Measurements from ENCODE around the gene SCARB1. TPM values are rescaled to one million over a fixed set of nuclear protein-coding genes. Genes with fewer than 3 reads are reported as not detected.

Gene SCARB1
- total and polyA plus RNA-seq, 2 donors (not counting 3 experiments of a cell fraction or from before 2014, with no cell fraction given), result 125 to 141 TPM

DNA sequence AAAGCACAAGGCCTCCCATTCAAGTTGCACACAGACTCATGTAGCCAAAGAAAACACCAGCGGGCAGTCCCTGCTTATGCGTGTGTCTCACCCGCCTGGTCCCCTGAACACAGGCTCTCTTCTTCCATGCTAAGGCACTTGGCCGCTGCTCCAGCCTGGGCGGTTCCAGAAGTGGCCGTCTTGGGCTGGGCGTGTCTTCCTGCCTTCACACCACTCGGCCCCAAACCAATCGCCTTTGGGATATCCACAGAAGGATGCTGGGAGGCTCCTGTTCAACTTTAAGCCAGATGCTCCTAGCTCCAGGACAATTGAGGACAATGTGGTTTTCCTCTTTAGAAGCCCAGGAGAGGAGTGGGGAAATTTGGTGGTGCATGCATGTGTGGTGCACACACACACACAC is 2.2 kb downstream of the SCARB1 start:
- no peaks in the 10 kb centered on the region for H3K36me3 ChIP-seq (ENCODE audit: control insufficient read depth in 2 of 2, extremely low read depth in 1 of 2, insufficient read depth in 2 of 2, low read length in 2 of 2)
- dilution Hi-C loops (cut with MboI; ENCODE audit: extremely low pct_ligation_motif_present, low sequenced_read_pairs) (no loop called here), intact Hi-C loops (cut with micrococcal nuclease) (loop anchor here (1.0 kb wide), 1 partner anchor 78 kb away; no protein-coding TSS in a partner anchor)
- H3K79me2 ChIP-seq (ENCODE audit: control insufficient read depth, insufficient read depth, low read length), result peaks cover 43% of the 10 kb centered on the region
- ChIA-PET POLR2A (no interaction called here), CTCF (no interaction called here)
- peaks cover 24% of the 10 kb centered on the region for H3K4me1 ChIP-seq (ENCODE audit: control insufficient read depth, extremely low read depth, insufficient read depth, low read length)
- TF ChIP-seq POLR2A (IDR thresholded peaks at IDR 0.05; ENCODE audit: low read depth, low read length) (no peak), EZH2 (IDR thresholded peaks at IDR 0.05; ENCODE audit: borderline replicate concordance, low read depth, low read length, severe bottlenecking) (no peak), POLR2AphosphoS5 (IDR thresholded peaks at IDR 0.05; ENCODE audit: insufficient read depth, low read depth, low read length) (no peak), MYC (IDR thresholded peaks at IDR 0.05; ENCODE audit: low read depth, low read length) (no peak)
- TF ChIP-seq, protein P1, sequence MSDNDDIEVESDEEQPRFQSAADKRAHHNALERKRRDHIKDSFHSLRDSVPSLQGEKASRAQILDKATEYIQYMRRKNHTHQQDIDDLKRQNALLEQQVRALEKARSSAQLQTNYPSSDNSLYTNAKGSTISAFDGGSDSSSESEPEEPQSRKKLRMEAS (IDR thresholded peaks at IDR 0.05; ENCODE audit: insufficient read depth, insufficient read length), result no peak
- no peak overlapping the region for H2AFZ ChIP-seq (ENCODE audit: low read depth, low read length)
- no peak overlapping the region for H3K9ac ChIP-seq (replicated peaks; ENCODE audit: extremely low read depth, insufficient read depth, low read length)
- H3K9me1 ChIP-seq (replicated peaks; ENCODE audit: control insufficient read depth, extremely low read depth, insufficient read depth, low read length), result no peaks in the 10 kb centered on the region
- BruUV-seq (replicated peaks), result no TSS peak
- H3K9me3 ChIP-seq (replicated peaks; ENCODE audit: control insufficient read depth, insufficient read depth, low read length), result no peaks in the 10 kb centered on the region
- H3K4me2 ChIP-seq (ENCODE audit: insufficient read depth, low read length), result no peak overlapping the region
- no peaks in the 10 kb centered on the region for H4K20me1 ChIP-seq (replicated peaks; ENCODE audit: control insufficient read depth, extremely low read depth, insufficient read depth, low read length)
- peak; percentile 62 for DNase-seq (ENCODE audit: low read depth, low spot score)
- no peak overlapping the region for H3K27ac ChIP-seq (ENCODE audit: insufficient read depth, low read depth, low read length)
- H3K27me3 ChIP-seq (ENCODE audit: control insufficient read depth in 2 of 2, insufficient read depth in 2 of 2, low read length in 2 of 2), result no peaks in the 10 kb centered on the region
- peak; percentile 94 for FAIRE-seq
- no peak overlapping the region for H3K4me3 ChIP-seq (replicated peaks in 1 of 3; ENCODE audit: insufficient read depth in 1 of 3, low read depth in 1 of 3, low read length in 3 of 3)

DNA sequence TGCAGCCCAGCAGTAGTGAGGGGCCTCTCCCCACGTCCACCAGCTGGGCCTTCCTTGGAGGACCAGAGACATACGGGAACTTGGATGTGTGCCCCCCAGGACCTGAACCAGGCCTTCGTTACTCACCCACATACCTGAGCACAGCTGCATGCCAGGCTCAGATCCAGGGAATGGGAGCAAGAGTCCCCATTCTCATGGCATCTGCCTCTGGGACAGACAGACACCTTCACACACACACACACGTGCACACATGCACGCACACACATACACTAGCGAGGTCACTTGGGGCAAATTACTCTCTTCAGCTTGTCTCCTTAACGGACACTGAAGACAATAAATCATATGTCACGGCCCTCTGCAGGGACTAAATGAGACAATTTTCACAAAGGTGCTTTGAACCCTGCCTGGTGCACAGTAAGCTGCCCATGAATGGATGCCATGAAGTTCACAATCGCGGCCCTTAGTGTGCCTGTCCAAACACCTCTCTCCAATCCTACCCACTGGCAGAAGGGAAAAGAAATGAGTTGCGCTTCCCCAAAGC is 5.7 kb downstream of the SCARB1 start:
- FAIRE-seq, result no peak
- intact Hi-C loops (cut with micrococcal nuclease) (no loop called here), dilution Hi-C loops (cut with MboI; ENCODE audit: extremely low pct_ligation_motif_present, low sequenced_read_pairs) (no loop called here)
- H3K36me3 ChIP-seq (ENCODE audit: control insufficient read depth in 2 of 2, extremely low read depth in 1 of 2, insufficient read depth in 2 of 2, low read length in 2 of 2), result no peaks in the 10 kb centered on the region
- H3K4me2 ChIP-seq (ENCODE audit: insufficient read depth, low read length), result no peak overlapping the region
- DNase-seq (ENCODE audit: low read depth, low spot score), result no peak
- no peaks in the 10 kb centered on the region for H3K9me3 ChIP-seq (replicated peaks; ENCODE audit: control insufficient read depth, insufficient read depth, low read length)
- H2AFZ ChIP-seq (ENCODE audit: low read depth, low read length), result no peak overlapping the region
- H3K27ac ChIP-seq (ENCODE audit: insufficient read depth, low read depth, low read length), result no peak overlapping the region
- ChIA-PET CTCF (interaction anchor here (0.8 kb wide), 1 partner anchor 49 kb away, joined by 3 read pairs; no protein-coding TSS in a partner anchor), POLR2A (no interaction called here)
- H4K20me1 ChIP-seq (replicated peaks; ENCODE audit: control insufficient read depth, extremely low read depth, insufficient read depth, low read length), result no peaks in the 10 kb centered on the region
- no peaks in the 10 kb centered on the region for H3K9me1 ChIP-seq (replicated peaks; ENCODE audit: control insufficient read depth, extremely low read depth, insufficient read depth, low read length)
- H3K4me1 ChIP-seq (ENCODE audit: control insufficient read depth, extremely low read depth, insufficient read depth, low read length), result peaks cover 23% of the 10 kb centered on the region
- BruUV-seq (replicated peaks), result no TSS peak
- H3K79me2 ChIP-seq (ENCODE audit: control insufficient read depth, insufficient read depth, low read length), result peaks cover 68% of the 10 kb centered on the region
- no peaks in the 10 kb centered on the region for H3K27me3 ChIP-seq (ENCODE audit: control insufficient read depth in 2 of 2, insufficient read depth in 2 of 2, low read length in 2 of 2)
- TF ChIP-seq FOS (IDR thresholded peaks at IDR 0.05; ENCODE audit: borderline replicate concordance, insufficient read depth, low read length), result no peak
- no peak for TF ChIP-seq JUN (IDR thresholded peaks at IDR 0.05; ENCODE audit: borderline replicate concordance, insufficient read depth, insufficient read length, low read depth)
- no peak for TF ChIP-seq GATA2 (IDR thresholded peaks at IDR 0.05; ENCODE audit: insufficient read depth, insufficient read length, low read depth, low read length)
- TF ChIP-seq, protein P2, sequence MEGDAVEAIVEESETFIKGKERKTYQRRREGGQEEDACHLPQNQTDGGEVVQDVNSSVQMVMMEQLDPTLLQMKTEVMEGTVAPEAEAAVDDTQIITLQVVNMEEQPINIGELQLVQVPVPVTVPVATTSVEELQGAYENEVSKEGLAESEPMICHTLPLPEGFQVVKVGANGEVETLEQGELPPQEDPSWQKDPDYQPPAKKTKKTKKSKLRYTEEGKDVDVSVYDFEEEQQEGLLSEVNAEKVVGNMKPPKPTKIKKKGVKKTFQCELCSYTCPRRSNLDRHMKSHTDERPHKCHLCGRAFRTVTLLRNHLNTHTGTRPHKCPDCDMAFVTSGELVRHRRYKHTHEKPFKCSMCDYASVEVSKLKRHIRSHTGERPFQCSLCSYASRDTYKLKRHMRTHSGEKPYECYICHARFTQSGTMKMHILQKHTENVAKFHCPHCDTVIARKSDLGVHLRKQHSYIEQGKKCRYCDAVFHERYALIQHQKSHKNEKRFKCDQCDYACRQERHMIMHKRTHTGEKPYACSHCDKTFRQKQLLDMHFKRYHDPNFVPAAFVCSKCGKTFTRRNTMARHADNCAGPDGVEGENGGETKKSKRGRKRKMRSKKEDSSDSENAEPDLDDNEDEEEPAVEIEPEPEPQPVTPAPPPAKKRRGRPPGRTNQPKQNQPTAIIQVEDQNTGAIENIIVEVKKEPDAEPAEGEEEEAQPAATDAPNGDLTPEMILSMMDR (IDR thresholded peaks at IDR 0.05; ENCODE audit: extremely low read depth in 1 of 2, insufficient read depth in 1 of 2, low read depth in 1 of 2, low read length in 2 of 2), result no peak
- TF ChIP-seq, protein P1 (IDR thresholded peaks at IDR 0.05; ENCODE audit: insufficient read depth, insufficient read length), result no peak
- TF ChIP-seq EZH2 (IDR thresholded peaks at IDR 0.05; ENCODE audit: borderline replicate concordance, low read depth, low read length, severe bottlenecking), result no peak
- no peak for TF ChIP-seq POLR2AphosphoS5 (IDR thresholded peaks at IDR 0.05; ENCODE audit: insufficient read depth, low read depth, low read length)
- TF ChIP-seq POLR2A (IDR thresholded peaks at IDR 0.05; ENCODE audit: low read depth, low read length), result no peak
- no peak for TF ChIP-seq MYC (IDR thresholded peaks at IDR 0.05; ENCODE audit: low read depth, low read length)
- H3K4me3 ChIP-seq (replicated peaks in 1 of 3; ENCODE audit: insufficient read depth in 1 of 3, low read depth in 1 of 3, low read length in 3 of 3), result no peak overlapping the region
- H3K9ac ChIP-seq (replicated peaks; ENCODE audit: extremely low read depth, insufficient read depth, low read length), result no peak overlapping the region
